Measurements from ENCODE around the gene PGF. TPM values are rescaled to one million over a fixed set of nuclear protein-coding genes. Genes with fewer than 3 reads are reported as not detected.
A peak's percentile ranks its signal among the peaks of the same experiment; 100 is the strongest.

The PGF gene
- total and polyA plus RNA-seq, 8 donors: 1.8 to 13.3 (median 6.4) TPM; not detected in 1

DNA sequence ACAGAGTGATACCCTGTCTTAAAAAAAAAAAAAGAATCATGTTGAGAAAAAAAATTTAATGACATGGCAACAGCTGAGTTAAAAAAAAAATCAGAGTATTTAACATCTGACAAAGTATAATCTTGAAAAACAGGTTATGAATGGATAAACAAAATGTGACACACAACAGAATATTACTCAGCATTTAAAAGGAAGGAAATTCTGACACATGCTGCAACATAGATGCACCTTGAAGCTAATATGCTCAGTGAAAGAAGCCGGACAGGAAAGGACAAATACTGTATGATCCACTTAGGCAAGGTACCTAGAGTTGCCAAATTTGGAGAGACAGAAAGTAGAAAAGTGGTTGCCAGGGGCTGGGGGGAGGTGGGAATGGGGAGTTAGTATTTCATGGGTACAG, 27.9 kb upstream of the PGF start:
- peaks cover 0 to 9% (median 0%) of the 10 kb centered on the region in 4 donors for H3K4me1 ChIP-seq
- DNase-seq: no peak
- TF ChIP-seq EP300 (IDR thresholded peaks at IDR 0.05) (no peak), POLR2AphosphoS5 (IDR thresholded peaks at IDR 0.05) (no peak), POLR2A (IDR thresholded peaks at IDR 0.05) (no peak), CTCF (IDR thresholded peaks at IDR 0.05) (no peak)
- H3K27ac ChIP-seq: no peak overlapping the region
- WGBS, 5 donors: 66 to 88% (median 82%) methylated on average over 1 of the region's 1 CpG
- intact Hi-C loops (cut with DNase I; ENCODE audit: low total_unique reads): no loop called here
- H3K36me3 ChIP-seq: no peaks in the 10 kb centered on the region
- no peaks in the 10 kb centered on the region for H3K27me3 ChIP-seq
- no peak overlapping the region for H3K4me3 ChIP-seq
- no peaks in the 10 kb centered on the region for H3K9me3 ChIP-seq

GRCh38 chr14:74982661-74983060, 27.3 kb upstream of the PGF start:
- intact Hi-C loops (cut with DNase I; ENCODE audit: low total_unique reads): no loop called here
- no peak overlapping the region for H3K27ac ChIP-seq
- no peak for TF ChIP-seq POLR2A (IDR thresholded peaks at IDR 0.05)
- 87 to 96% (median 89%) methylated on average over 4 of the region's 4 CpGs for WGBS, 5 donors
- no peaks in the 10 kb centered on the region for H3K27me3 ChIP-seq
- H3K36me3 ChIP-seq: no peaks in the 10 kb centered on the region
- no peak for DNase-seq
- H3K9me3 ChIP-seq: no peaks in the 10 kb centered on the region
- H3K4me3 ChIP-seq: no peak overlapping the region
- H3K4me1 ChIP-seq: peaks cover 0 to 9% (median 0%) of the 10 kb centered on the region in 4 donors

GRCh38 chr14:74981833-74982232, 26.4 kb upstream of the PGF start:
- no peaks in the 10 kb centered on the region for H3K9me3 ChIP-seq
- H3K36me3 ChIP-seq: no peaks in the 10 kb centered on the region
- H3K27ac ChIP-seq: no peak overlapping the region
- H3K4me1 ChIP-seq: peaks cover 0 to 9% (median 0%) of the 10 kb centered on the region in 4 donors
- no peaks in the 10 kb centered on the region for H3K27me3 ChIP-seq
- TF ChIP-seq EP300 (IDR thresholded peaks at IDR 0.05): no peak
- TF ChIP-seq POLR2A (IDR thresholded peaks at IDR 0.05): no peak
- no peak for TF ChIP-seq CTCF (IDR thresholded peaks at IDR 0.05)
- no peak for TF ChIP-seq POLR2AphosphoS5 (IDR thresholded peaks at IDR 0.05)
- intact Hi-C loops (cut with DNase I; ENCODE audit: low total_unique reads): no loop called here
- WGBS, 5 donors: 82 to 90% (median 83%) methylated on average over 5 of the region's 5 CpGs
- no peak for DNase-seq
- no peak overlapping the region for H3K4me3 ChIP-seq

GRCh38 chr14:74981462-74981782, 26.0 kb upstream of the PGF start:
- Histone ChIP-seq H3K27ac (no peak overlapping the region), H3K4me1 (peaks cover 0 to 9% (median 0%) of the 10 kb centered on the region in 4 donors), H3K36me3 (no peaks in the 10 kb centered on the region), H3K4me3 (no peak overlapping the region), H3K27me3 (no peaks in the 10 kb centered on the region), H3K9me3 (no peaks in the 10 kb centered on the region)
- TF ChIP-seq CTCF (IDR thresholded peaks at IDR 0.05): no peak
- no peak for TF ChIP-seq EP300 (IDR thresholded peaks at IDR 0.05)
- TF ChIP-seq POLR2AphosphoS5 (IDR thresholded peaks at IDR 0.05): no peak
- TF ChIP-seq POLR2A (IDR thresholded peaks at IDR 0.05): no peak
- DNase-seq: no peak
- intact Hi-C loops (cut with DNase I; ENCODE audit: low total_unique reads): no loop called here
- 81 to 92% (median 91%) methylated on average over 9 of the region's 9 CpGs for WGBS, 5 donors

DNA sequence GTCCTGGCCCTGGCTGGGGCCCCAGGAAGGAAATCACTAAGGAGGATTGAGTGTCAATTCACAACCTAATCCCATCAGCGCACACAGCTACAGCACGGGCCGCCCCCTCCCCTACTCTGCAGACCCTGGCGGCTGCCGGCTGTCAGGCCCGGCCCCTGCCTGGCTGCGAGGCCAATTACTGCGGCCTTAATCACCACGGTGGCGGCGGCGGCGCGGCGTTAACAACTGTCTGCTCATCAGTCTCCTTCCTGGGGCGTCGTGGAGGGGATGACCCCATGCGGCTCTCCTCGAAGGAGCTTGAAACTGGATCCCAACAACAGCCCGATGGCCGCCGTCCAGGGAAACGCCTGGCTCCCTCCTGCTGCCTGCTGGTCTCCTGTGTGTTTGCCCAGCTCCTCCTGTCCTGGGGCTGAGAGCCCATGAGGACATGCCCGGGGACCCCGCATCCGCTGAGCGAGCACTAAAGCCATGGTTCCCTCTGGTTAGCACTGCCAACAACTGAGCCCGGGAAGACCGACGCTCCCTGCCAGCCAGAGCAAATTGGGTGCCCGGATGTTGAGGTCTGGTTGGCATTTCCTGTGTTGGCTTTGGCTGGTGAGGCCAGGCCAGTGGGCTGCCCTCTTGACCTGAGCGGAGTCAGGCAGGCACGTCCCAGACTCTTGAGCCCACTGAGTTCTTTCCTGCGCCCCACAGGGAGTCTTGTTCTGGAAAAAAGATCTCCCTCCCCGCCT, 25.5 kb upstream of the PGF start:
- no peaks in the 10 kb centered on the region for H3K36me3 ChIP-seq
- H3K4me3 ChIP-seq: no peak overlapping the region
- no peaks in the 10 kb centered on the region for H3K9me3 ChIP-seq
- H3K27ac ChIP-seq: no peak overlapping the region
- intact Hi-C loops (cut with DNase I; ENCODE audit: low total_unique reads): no loop called here
- WGBS, 5 donors: 53 to 61% (median 57%) methylated on average over 7 to 35 of the region's 35 CpGs
- peaks cover 0 to 9% (median 0%) of the 10 kb centered on the region in 4 donors for H3K4me1 ChIP-seq
- no peaks in the 10 kb centered on the region for H3K27me3 ChIP-seq
- TF ChIP-seq POLR2A (IDR thresholded peaks at IDR 0.05) (no peak), POLR2AphosphoS5 (IDR thresholded peaks at IDR 0.05) (no peak), EP300 (IDR thresholded peaks at IDR 0.05) (no peak), CTCF (IDR thresholded peaks at IDR 0.05) (no peak)
- DNase-seq: peak in 1 of 2 donors; percentile 60
